HG02588 (cell line): Measurements from ENCODE around the gene PTPRB.
"Not testable (repeated sequence)": the region's sequence is repeated elsewhere in the genome, so short reads cannot be mapped to it uniquely, and the experiment has no call there.

ENCODE experiments used
- ATAC-seq: cut with Tn5 transposase; IDR thresholded peaks from one replicate; pipeline ENCODE4 v1.9.1; 2021; ENCODE audit warnings: mild to moderate bottlenecking, moderate library complexity; ENCODE audit not compliant: unreplicated experiment

PTPRB gene

DNA sequence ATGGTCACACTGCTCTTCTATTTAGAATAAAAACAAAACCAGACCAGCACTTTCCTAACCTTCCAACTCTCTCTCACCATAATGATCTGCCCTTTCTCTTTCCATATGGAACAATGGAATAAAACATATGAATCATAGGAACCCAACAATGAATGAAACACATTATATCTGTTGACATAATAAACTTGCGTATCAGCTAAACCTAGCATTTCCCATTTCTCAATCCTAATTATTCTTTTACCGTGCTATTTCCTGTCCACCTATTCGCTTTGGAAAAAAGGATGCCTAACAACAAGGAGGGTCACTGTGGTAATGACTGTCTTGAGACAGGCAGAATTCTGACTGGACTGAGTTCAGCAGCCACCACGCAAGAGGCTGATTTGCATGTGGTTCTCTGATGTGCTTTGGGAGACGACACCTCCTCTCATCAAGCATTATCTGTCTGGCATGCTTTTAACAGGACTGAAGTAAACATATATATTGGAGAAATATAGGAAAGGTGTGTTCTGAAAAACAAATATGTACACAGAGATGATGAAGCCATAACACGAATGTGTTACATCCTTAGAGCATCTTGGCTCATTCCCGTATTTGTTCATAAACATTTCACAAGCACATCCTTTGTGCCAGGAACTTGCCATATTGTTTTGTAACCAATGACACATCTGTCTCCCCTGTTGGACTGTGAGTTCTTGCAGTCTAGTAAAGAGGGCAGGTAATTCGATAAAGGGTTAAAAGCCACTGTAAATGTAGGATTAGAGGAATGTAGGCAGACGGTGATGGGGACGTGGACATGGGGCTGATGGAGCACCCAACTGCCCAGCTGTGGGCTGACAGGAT lies 87.7 kb downstream of the PTPRB start:
- no peak for ATAC-seq

DNA sequence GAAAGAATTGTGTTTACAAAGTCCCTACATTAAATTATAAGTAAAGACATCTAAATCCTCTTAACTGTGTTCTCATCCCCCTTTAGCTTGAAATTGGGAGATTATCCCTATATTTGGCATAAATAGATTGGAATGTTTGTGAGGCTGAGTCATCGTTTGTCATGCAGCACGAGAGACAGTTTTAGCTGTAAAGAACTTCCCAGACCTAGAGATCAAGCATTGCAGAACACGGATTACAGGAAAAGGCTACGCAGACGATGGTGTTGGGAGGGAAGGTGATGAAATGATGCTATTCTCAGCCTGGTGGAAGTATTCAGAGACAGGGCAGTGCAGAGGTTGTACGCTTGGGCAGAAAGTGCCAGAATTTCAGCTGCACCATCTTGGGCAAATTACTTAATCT lies 93.8 kb downstream of the PTPRB start:
- no peak for ATAC-seq

DNA sequence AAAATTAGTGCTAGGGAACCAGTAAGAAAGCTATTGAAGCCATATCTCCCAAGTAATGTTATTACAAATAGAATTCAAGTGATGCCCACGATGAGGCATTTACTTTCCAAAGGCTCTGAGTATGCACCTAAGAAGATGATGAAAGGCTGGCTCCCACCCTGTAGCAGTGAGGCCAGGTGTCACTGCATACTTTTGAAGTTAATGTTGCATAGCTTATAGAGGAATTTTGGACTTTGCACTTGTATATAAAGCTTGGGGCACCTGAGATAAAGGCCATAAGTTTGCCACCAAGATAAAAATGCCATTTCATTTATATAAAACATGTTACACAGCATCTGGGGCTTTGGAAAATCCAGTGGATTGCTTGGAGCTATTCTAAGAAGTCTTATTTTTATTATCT lies 96.2 kb downstream of the PTPRB start:
- ATAC-seq: no peak

DNA sequence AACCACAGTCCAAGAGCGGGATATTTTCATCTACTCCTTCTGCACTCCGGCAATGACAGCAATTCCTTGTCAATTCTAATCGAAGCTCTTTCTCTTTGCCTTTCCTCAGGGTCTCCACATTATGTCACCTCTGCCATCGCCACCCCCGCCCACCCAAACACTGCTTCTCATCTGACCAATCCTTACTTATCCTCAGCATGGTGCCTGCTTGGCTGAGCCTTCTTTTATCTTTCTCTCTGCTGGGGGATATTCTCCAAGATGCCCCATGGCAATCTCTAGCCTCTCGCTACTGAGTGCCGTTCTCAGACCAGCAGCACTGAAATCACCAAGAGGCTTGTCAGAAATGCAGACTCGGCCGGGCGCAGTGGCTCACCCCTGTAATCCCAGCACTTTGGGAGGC lies 100.6 kb downstream of the PTPRB start:
- no peak for ATAC-seq

DNA sequence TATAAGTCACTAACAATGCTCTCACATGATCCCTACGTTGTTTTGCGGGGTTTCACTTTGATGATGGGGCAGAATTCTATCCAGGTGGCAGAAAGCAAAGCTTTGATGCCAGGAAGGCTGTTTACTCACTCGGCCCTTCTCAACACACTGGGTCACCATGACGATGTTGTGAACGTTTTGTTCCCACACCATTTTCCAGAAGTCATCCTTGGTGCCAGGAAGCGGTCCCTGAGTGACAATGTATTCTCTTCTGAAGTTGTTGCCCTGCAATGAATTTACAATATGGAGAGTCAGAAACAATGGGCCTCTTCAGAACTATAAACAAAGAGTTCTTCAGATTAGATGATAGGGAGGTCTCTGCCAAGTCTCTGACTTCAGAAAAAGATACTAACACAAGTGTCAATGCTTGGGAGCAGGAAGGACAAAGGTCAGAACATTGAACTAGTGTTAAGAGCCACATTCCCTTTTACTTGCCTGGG lies 101.3 kb downstream of the PTPRB start:
- no peak for ATAC-seq

DNA sequence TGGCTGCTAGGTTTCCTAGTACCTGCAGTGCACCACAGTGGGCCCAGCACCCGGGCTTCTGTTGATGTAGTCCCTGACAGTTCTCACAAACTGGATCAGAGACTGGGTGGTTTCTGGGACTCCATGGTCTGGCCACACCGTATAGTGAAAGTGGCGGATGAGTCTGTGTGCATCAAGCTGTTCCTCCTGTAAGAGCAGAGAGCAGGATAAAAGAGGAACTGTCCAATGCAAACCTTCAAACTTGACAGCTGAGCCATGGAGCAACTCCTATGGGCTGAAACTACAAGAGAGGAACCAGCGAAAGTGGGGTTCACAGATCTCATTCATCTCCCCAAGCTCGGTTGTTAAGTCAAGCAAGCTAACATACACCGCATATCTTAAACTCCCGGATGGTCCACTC lies 102.8 kb downstream of the PTPRB start:
- ATAC-seq: no peak

DNA sequence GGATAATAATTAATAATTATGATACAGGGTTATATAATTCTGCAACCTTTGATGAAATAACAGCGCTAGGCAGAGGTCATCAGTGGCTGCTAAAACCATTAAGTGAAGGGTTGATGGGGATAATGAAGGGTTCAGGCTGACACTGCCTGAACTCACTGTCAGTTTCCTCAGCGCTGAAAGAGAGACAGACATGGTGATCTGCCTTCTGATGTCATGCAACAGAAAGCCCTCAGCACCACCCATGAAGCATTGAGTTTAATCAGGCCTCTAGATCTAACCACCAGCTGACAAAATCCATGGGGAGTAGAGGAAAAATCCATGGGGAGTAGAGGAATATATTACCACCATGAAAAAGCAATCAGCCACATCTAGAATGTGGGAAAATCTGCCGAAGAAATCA lies 107.6 kb downstream of the PTPRB start:
- no peak for ATAC-seq

DNA sequence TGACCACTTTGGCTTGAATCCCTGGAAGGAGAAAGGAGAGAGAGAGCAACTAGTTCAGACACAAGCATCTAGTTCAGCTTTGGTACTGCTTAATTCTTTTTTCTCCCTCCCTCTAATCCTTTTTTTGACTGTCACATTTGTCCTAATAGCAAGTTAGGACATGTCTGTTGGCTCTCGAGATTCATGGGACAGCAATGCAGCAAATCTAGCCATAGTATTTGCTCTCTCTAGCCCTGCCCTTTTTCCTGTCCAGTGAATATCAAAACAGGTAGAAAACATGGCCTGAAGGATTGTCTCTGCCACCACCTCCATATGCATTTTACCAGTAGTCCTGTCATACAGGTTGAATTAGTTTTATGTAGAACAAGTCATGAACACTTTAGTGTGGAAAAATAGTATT lies 116.4 kb downstream of the PTPRB start:
- ATAC-seq: no peak

DNA sequence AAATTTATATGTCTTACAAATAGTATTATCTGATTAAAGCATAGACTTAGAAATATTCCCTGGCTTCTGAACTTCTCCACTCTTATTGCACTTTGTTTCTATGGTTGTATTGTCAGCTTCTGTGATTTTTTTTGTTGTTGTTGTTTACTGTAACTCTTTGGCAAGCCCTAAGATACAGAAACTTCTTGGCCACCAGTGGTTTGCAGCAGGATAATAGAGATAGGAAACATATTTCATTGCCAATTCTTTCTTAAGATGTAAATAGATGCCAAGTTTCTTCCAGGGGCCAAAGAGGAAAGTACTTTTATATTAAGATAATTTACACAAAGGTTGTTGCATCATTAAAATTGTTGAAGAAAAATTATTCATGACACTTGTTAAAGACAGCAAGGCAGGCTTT lies 123.8 kb downstream of the PTPRB start:
- ATAC-seq: no peak

DNA sequence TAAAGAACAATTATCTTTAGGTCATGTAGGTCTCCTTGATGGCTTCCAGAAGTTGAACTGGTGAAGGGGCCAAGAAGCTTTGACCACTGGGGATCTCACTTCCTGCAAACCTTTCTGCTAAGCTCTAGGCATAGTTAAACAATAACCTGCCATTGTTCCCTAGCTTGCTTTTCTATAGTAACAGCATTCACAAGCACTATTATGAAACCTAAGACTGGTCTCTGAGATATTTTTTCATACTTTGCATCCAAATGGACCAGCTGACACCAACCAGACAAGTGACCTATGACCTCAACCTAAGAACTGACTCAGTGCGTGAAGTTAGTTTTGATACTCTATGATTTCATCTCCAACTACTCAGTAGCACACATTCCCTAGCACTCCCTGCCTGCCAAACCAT lies 129.1 kb downstream of the PTPRB start:
- no peak for ATAC-seq

DNA sequence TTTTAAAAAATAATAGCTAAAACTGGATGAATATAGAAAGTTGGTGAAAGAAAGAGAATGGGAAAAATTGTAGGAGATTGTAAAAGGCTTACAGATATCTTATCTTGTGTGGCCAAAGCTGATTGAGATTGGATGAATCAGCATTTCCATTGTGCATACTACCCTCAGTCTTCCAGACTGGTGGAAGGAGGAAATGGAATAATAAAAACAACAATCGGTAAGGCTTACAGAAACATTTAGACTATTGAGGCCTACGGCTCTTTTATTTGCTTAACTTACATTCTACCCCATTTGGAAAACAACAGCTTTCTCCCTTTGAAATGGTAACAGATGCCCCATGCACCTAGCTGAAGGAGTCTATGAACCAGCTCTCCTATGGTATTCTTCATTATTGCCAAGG lies 129.8 kb downstream of the PTPRB start:
- ATAC-seq: no peak

DNA sequence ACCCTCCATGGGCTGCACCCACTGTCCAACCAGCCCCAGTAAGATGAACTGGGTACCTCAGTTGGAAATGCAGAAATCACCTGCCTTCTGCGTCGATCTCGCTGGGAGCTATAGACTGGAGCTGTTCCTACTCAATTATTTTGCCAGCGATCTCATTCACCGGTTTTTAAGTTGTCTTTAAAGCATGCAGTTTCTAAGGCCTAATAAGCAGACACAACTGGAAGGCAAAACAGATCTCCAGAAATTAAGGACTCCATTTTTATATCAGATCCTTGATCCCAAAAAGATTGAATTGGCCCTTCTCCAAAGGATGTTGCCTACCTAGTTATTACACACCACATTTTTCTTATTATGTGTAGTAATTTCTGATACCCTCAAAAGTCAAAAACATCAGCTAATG lies 139.7 kb downstream of the PTPRB start:
- no peak for ATAC-seq

DNA sequence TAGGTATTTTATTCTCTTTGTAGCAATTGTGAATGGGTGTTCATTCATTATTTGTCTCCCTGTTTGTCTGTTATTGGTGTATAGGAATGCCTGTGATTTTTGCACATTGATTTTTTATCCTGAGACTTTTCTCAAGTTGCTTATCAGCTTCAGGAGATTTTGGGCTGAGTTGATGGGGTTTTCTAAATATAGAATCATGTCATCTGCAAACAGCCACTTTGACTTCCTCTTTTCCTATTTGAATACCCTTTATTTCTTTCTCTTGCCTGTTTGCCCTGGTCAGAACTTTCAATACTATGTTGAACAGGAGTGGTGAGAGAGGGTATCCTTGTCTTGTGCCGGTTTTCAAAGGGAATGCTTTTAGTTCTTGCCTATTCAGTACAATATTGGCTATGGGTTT lies 144.3 kb downstream of the PTPRB start:
- ATAC-seq: not testable (repeated sequence)

DNA sequence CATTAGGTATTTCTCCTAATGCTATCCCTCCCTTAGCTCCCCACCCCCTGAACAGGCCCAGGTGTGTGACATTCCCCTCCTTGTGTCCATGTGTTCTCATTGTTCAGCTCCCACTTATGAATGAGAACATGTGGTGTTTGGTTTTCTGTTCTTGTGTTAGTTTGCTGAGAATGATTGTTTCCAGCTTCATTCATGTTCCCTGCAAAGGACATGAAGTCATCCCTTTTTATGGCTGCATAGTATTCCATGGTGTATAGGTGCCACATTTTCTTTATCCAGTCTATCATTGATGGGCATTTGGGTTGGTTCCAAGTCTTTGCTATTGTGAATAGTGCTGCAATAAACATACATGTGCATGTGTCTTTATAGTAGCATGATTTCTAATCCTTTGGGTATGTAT lies 146.3 kb downstream of the PTPRB start:
- ATAC-seq: not testable (repeated sequence)

DNA sequence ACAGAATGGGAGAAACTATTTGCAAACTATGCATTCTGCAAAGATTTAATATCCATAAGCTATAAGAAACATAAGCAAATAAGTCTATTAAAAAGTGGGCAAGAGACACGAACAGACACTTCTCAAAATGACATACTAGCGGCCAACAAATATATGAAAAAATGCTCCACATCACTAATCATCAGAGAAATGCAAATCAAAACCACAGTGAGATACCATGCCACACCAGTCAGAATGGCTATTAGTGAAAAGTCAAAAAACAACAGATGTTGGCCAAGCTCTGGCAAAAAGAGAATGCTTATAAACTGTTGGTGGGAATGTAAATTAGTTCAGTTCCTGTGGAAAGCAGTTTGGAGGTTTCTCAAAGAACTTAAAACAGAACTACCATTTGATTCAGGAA lies 149.8 kb downstream of the PTPRB start:
- ATAC-seq: peak; percentile 51

DNA sequence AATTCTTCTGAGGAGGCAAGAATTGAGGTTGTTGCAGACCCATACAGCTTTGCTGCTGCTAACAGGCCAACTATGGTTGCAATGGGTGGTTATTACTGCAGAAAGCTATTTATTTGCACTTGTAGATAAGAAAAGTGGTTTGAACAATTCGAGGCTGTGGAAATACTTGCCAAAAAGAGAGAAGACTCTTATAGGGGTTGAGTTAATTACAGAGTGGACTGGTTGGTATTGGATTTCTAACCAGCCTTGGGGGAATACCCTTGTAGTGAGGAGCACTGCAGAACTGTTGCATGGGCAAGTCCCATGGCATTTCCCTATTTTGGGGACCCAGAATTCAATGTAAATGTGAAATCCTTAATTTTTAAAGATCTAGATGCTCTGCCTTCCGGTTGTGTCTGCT lies 150.6 kb downstream of the PTPRB start:
- no peak for ATAC-seq

DNA sequence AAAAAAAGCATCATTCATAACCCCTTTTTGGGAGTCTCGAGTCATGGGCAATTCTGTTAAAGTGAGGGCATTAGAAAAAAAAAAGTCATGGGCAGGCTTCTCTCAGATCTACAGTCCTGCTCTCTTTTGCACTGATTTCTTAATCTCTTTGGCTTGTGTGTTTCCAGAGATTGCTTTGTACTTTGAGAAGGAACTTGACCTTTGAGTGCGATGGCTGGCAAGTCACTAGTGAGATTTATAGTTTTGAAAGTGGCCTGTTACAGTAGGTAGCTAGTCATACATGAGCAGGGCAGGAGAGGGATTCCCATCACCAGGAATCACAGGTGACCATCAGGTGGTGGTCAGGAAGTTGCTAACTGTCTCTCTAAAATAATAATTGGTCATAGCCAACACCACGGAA lies 151.5 kb downstream of the PTPRB start:
- ATAC-seq: no peak

DNA sequence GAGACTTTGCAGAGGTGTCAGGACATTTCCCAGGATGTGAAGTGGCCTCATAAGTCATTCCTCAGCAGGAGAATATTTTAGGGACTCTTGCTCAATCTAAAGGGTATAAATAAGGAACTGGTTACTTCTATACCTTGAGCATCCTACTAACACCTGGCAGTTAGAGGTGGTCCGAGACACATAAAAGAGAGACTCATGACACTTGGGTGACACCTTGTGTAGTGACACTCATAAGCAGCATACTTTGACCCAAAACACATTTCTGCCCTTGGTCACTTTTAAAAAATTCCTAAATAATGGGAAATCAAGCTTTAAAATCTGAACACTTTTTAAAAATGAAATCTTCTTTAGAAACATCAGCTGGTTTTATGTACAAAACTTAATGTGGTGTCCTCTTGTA lies 152.8 kb downstream of the PTPRB start:
- no peak for ATAC-seq

DNA sequence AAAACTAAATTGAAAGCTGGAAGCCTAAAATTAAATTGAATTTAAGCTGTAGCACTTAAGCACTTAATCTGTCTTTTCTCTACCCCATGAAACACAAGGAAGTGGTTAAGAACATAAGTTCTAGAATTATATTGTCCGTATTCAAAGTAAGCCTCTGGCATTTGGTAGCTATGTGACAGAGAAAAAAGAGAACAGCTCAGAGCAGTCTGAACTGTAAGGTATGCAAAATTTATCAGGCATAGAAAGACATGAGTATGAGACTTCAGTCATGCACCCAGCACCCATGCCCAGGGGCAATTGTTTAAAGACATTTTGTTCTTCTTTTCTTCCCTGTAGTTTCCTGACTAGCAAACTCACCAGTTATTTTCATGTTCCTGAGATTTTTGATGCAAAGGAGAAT lies 154.5 kb downstream of the PTPRB start:
- no peak for ATAC-seq

DNA sequence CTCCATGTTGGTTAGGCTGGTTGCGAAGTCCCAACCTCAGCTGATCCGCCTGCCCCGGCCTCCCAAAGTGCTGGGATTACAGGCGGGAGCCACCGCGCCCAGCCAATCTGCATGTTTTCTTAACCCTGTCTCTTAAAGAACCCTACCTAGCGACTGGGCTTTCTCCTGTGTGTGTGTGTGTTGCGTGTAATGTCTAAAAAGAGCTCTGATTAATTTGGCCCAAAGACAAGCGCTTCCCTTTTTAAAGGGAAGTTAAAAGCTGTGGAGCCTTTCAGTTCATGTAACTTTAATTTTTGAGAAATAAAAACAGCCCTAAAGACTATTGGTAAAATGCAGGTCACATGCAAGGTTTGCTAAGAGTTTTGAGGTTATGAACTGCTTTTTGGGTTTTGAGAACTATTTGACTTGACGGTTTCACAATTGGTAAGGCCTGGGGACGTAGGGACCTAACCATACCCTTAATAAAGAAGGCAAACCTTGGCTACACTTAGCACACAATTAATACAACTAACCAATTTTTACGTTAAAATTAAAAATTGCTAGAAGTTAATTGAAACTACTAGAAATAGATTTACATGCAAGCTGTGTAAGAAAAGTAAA lies 167.9 kb downstream of the PTPRB start:
- ATAC-seq: no peak

DNA sequence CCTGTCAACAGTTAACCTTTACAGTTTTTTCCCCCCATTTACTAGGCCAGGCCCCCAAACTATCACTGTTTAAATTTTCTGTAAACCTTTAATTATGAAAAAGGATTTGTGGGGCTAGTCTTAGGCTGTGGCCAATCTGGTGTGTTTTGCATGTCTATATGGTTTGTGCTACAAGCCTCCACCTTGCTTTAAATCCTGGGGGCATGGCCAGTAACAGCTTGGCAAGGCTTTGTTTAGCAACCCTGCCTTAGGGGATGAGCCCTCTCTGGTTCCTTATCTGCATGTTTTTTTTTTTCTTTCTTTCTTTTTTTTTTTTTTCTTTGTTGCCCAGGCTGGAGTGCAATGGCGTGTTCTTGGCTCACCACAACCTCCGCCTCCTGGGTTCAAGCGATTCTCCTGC lies 168.5 kb downstream of the PTPRB start:
- no peak for ATAC-seq

DNA sequence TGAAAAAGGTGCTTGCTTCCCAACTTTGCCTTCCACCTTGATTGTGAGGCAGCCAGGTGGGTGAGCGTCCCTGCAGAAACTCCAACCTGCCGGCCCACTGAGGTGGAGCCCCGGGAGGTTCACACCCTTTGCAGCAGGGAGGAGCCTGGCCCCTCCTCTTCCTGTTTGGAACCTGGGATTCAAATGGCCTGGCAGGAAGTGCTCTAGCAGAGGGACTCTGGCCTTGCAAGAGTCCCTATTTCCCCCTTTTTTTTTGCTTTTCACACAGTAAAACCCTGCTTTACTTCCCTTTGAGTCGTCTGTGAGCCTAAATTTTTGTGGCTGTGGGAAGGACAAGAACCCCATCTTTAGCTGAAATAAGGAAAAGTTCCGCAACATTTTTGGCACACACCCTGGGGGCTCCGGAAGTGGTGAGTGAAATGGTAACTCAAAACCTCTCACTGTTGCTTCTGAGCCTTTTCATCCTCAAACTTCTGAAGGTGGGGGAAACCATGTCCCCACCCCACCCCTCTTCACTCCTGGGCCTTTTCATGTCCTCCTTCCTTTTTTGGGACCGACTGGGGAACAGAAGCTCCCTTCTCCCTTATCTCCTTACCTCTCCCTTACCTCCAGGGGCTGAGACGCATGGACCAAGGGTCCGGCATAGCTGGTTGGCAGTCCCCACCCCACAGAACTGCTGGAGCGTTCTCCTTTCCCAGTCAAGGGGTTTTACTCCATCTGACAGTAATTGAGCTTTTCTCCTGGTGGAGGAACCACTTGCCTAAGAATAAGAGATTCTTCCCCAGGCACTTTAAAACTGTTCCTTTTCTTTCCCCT lies 169.1 kb downstream of the PTPRB start:
- ATAC-seq: peak; percentile 72
